Epithelial cell of proximal tubule (primary cell): ENCODE data around the gene UROC1. TPM values are rescaled to one million over a fixed set of nuclear protein-coding genes. Genes with fewer than 3 reads are reported as not detected.

Source experiments
- DNase-seq: peaks from one replicate; pipeline ENCODE4 v3.0.0-alpha.2; 2011; ENCODE audit warnings: low read depth
- H3K4me3 ChIP-seq: 2 replicates; pipeline ENCODE4 v1.5.1; 2011; ENCODE audit warnings: low read depth, mild to moderate bottlenecking, low read length
- total RNA-seq: library from RNA; depleted of rRNA; stranded (reverse); fragments of >200 nt; gene quantifications from 2 replicates; pipeline ENCODE4 v1.2.3, GENCODE V29; 2015
- TF ChIP-seq, protein P1 (sequence below): conservative IDR thresholded peaks from 2 replicates; pipeline ENCODE4 v1.5.1; 2012; ENCODE audit warnings: low read depth, mild to moderate bottlenecking, low read length

The UROC1 gene
- total RNA-seq, 1 donor from 2014 or later, result not detected

DNA sequence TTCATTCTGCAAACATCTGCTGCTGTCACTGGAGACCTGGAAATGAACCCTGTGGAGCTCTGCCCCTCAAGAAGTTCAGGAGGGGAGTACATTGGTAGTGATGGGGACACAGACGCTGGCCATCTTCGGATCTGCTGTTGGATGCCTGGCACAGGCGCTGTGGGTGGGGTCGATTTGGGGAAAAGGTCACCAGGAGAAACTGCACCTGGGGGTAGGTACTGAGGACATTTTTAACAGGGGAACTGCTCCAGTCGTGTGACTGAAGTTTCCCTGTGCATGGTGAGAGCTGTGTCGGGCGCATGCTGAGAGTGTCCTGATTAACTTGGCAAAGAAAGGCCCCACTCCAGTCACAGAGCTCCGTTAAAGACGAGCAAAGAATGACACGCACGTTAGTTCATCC is 3.4 kb downstream of the UROC1 start:
- no peak for DNase-seq
- TF ChIP-seq, protein P1, sequence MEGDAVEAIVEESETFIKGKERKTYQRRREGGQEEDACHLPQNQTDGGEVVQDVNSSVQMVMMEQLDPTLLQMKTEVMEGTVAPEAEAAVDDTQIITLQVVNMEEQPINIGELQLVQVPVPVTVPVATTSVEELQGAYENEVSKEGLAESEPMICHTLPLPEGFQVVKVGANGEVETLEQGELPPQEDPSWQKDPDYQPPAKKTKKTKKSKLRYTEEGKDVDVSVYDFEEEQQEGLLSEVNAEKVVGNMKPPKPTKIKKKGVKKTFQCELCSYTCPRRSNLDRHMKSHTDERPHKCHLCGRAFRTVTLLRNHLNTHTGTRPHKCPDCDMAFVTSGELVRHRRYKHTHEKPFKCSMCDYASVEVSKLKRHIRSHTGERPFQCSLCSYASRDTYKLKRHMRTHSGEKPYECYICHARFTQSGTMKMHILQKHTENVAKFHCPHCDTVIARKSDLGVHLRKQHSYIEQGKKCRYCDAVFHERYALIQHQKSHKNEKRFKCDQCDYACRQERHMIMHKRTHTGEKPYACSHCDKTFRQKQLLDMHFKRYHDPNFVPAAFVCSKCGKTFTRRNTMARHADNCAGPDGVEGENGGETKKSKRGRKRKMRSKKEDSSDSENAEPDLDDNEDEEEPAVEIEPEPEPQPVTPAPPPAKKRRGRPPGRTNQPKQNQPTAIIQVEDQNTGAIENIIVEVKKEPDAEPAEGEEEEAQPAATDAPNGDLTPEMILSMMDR, result no peak
- H3K4me3 ChIP-seq, result no peak overlapping the region

GRCh38 chr3:126512916-126513650 is 4.5 kb downstream of the UROC1 start:
- TF ChIP-seq, protein P1, result no peak
- no peak for DNase-seq
- H3K4me3 ChIP-seq, result no peak overlapping the region

DNA sequence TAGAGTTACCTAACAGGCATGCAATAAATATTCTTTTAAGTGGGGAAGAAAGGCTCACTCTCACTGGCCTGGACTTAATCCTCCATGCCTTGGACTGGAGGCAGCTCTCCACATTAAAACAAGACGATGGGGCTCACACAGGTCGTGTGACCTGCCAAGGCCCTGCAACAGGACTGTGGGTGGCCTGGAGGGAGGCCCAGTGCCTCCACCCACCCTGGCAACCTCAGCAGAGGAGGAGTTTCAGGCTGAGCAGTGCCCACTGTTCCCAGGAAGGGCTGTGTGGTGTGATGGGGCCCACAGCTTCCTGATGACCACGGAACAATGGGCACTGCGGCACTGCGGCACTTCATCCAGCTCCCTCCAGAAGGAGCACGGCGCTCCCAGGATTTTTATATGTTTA is 5.5 kb downstream of the UROC1 start:
- DNase-seq, result no peak
- TF ChIP-seq, protein P1, result no peak
- H3K4me3 ChIP-seq, result no peak overlapping the region

DNA sequence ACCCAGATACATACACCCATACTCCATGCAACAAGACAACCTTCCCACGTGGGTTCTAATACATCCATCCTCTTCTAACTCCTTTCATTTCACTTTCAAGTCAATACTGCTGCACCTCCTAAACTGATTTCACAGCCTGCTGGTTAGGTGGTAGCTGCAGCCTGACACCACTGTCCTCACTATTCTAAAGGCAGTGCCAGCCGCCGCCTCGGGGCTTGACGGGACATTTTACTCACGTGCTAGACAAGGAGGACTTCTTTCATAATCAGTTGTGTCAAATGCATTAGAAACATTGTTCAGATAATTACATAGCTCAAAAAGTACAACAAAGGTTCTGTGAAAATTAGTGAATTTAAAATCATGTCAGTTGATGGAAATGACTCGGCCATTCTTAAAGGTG is 6.3 kb downstream of the UROC1 start:
- DNase-seq, result no peak
- TF ChIP-seq, protein P1, result no peak
- H3K4me3 ChIP-seq, result no peak overlapping the region

DNA sequence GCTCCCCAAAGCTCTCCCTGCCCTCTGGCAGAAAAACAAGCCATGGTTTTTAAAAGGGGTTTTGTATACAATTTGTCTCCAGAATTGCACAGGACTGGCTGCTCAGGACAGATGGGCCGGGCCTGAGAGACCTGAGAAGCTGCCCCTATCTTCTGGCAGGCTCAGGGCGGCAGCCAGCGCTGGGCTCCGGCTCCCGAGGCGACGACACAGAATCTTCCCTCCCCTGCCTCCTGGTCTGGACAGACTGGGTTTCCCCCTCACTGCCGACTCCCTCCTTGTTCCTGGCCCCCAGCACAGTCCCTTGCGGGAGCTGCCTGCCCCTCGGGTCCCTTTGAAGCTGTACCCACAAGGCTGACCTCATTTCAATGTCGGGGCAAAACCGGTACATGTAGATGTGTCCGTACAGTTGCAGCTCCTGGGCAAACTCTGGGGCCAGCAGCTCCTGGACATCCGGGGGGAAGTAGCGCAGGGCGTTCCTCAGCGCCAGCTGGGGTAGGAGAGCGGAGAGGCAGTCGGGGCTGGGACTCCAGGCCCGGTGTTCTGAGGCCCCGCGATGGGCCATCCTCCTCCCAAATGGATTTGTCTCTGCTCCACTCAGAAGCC is 7.2 kb downstream of the UROC1 start:
- no peak overlapping the region for H3K4me3 ChIP-seq
- TF ChIP-seq, protein P1, result no peak
- DNase-seq, result no peak

- no peak for DNase-seq
- no peak overlapping the region for H3K4me3 ChIP-seq
- TF ChIP-seq, protein P1, result no peak
These were observed 7.8 kb downstream of the UROC1 start for GRCh38 chr3:126509597-126510307.
